CD4-positive, alpha-beta T cell treated with Interleukin-6 for 4 hours (primary cell): Measurements from ENCODE around the gene MARK1.
"Not testable (repeated sequence)": the region's sequence is repeated elsewhere in the genome, so short reads cannot be mapped to it uniquely, and the experiment has no call there.

ENCODE experiments used
- DNase-seq: peaks from one replicate; pipeline ENCODE4 v3.0.0-alpha.2; 2020; ENCODE audit warnings: mixed read lengths

The MARK1 gene

GRCh38 chr1:220631238-220631815 lies 103.4 kb downstream of the MARK1 start:
- no peak for DNase-seq

- DNase-seq, result no peak
Observed at GRCh38 chr1:220637759-220638158, 109.8 kb downstream of the MARK1 start.

GRCh38 chr1:220642285-220642684 lies 114.3 kb downstream of the MARK1 start:
- no peak for DNase-seq

GRCh38 chr1:220652995-220653394 lies 125.1 kb downstream of the MARK1 start:
- no peak for DNase-seq

GRCh38 chr1:220655509-220655908 lies 127.6 kb downstream of the MARK1 start:
- DNase-seq, result no peak

GRCh38 chr1:220655961-220656740 lies 128.2 kb downstream of the MARK1 start:
- no peak for DNase-seq

- DNase-seq, result no peak
Observed at GRCh38 chr1:220666349-220666748, 138.4 kb downstream of the MARK1 start.

GRCh38 chr1:220669005-220669404 lies 141.1 kb downstream of the MARK1 start:
- DNase-seq, result no peak

GRCh38 chr1:220670365-220670764 lies 142.4 kb downstream of the MARK1 start:
- no peak for DNase-seq

- DNase-seq, result no peak
Observed at GRCh38 chr1:220673921-220674320, 146.0 kb downstream of the MARK1 start.

- no peak for DNase-seq
Observed at GRCh38 chr1:220677251-220677650, 149.3 kb downstream of the MARK1 start.

GRCh38 chr1:220680085-220680687 lies 152.2 kb downstream of the MARK1 start:
- DNase-seq, result peak; percentile 23

GRCh38 chr1:220681220-220681880 lies 153.4 kb downstream of the MARK1 start:
- no peak for DNase-seq

- DNase-seq, result no peak
Observed at GRCh38 chr1:220682901-220683576, 155.1 kb downstream of the MARK1 start.

- DNase-seq, result not testable (repeated sequence)
Observed at GRCh38 chr1:220683716-220684115, 155.8 kb downstream of the MARK1 start.

GRCh38 chr1:220684890-220685289 lies 157.0 kb downstream of the MARK1 start:
- DNase-seq, result no peak

- no peak for DNase-seq
Observed at GRCh38 chr1:220685879-220686278, 157.9 kb downstream of the MARK1 start.

- no peak for DNase-seq
Observed at GRCh38 chr1:220687809-220688208, 159.9 kb downstream of the MARK1 start.

- no peak for DNase-seq
Observed at GRCh38 chr1:220689666-220690065, 161.7 kb downstream of the MARK1 start.

GRCh38 chr1:220690140-220691052 lies 162.5 kb downstream of the MARK1 start, which contains the start of gene C1orf115:
Gene C1orf115, plus strand, starts transcription at chr1:220690363. Its CDS starts 40 bp downstream, at chr1:220690403.
- peak; percentile 76 for DNase-seq

GRCh38 chr1:220691053-220691684 lies 163.2 kb downstream of the MARK1 start:
- no peak for DNase-seq
